PC-3 (cell line): Measurements from ENCODE around the gene UTS2R.

Experiments used
- CTCF ChIP-seq: fragments of 300-600 bp; sonication (generic); conservative IDR thresholded peaks from 2 replicates; pipeline ENCODE4 v1.5.1; 2017; ENCODE audit warnings: antibody characterized with exemption, low read depth, mild to moderate bottlenecking, low read length
- EZH2 ChIP-seq: fragments of 300-600 bp; sonication (generic); IDR thresholded peaks from one replicate; pipeline ENCODE4 v1.6.1; 2017; ENCODE audit warnings: antibody characterized with exemption, mild to moderate bottlenecking, low read length; ENCODE audit not compliant: unreplicated experiment

- TF ChIP-seq CTCF (no peak), EZH2 (no peak)
Observed at GRCh38 chr17:82330322-82331239, 41.0 kb upstream of the UTS2R start.
